Left lung (tissue), 10 donors: ENCODE measurements around the gene ZNF462. TPM values are rescaled to one million over a fixed set of nuclear protein-coding genes. Genes with fewer than 3 reads are reported as not detected.

Experiments
- ATAC-seq: fragments of 200-7000 bp; cut with Tn5 transposase; one replicate; pipeline ENCODE4 v1.9.1; 2020; ENCODE audit warnings: moderate library complexity
- DNase-seq, 4 donors: peaks; one replicate each; pipeline ENCODE4 v3.0.0-alpha.2; 2013 to 2020
- H3K27ac ChIP-seq, 2 donors: fragments of 200-600 bp; sonication (generic) in 1 of 2; one replicate each; pipeline versions ENCODE4 v1.5.0 to v1.8.0; 2020 to 2021
- H3K27me3 ChIP-seq, 2 donors: fragments of 200-600 bp; sonication (generic) in 1 of 2; one replicate each; pipeline versions ENCODE4 v1.5.0 to v1.8.0; 2020 to 2021
- H3K36me3 ChIP-seq, 2 donors: fragments of 200-600 bp; sonication (generic) in 1 of 2; one replicate each; pipeline versions ENCODE4 v1.5.0 to v1.8.0; 2020 to 2021
- H3K4me1 ChIP-seq, 2 donors: fragments of 200-600 bp; one replicate each; pipeline ENCODE4 v1.8.0; 2021
- H3K4me3 ChIP-seq, 2 donors: fragments of 200-600 bp; sonication (generic) in 1 of 2; one replicate each; pipeline versions ENCODE4 v1.5.0 to v1.8.0; 2020 to 2021; ENCODE audit warnings: mild to moderate bottlenecking in 1 of 2
- H3K9me3 ChIP-seq, 2 donors: fragments of 200-600 bp; sonication (generic) in 1 of 2; one replicate each; pipeline versions ENCODE4 v1.5.0 to v1.8.0; 2020 to 2021
- intact Hi-C, 2 donors: fragments of 100-400 bp; cut with DNase I; formaldehyde crosslinking; loops; one replicate each; pipeline versions ENCODE4 v1.11.2 to v1.14.2; 2022
- polyA plus RNA-seq, 6 donors: library from polyadenylated mRNA; unstranded; fragments of 120-200 nt; gene quantifications; one replicate each; pipeline ENCODE4 v1.2.1, GENCODE V29; 2013; ENCODE audit not compliant: insufficient read length in 6 of 6
- total RNA-seq, 2 donors: library from RNA; stranded (reverse); fragmentation: NEBNext Ultra II Directional; extraction: Animal tissue kit (Norgen Biotek cat#: 25700); gene quantifications; one replicate each; pipeline ENCODE4 v1.2.1, GENCODE V29; 2021
- TF ChIP-seq, protein P1 (sequence below), 2 donors: fragments of 200-600 bp; sonication (generic) in 1 of 2; IDR thresholded peaks; one replicate each; pipeline versions ENCODE4 v1.5.0 to v1.8.0; 2021; ENCODE audit warnings: antibody characterized with exemption in 2 of 2
- donor health status: DM: no; HTN: yes; CAD: no.
- donor health status: DM: no; HTN: no; CAD: no.

The ZNF462 gene
- total and polyA plus RNA-seq, 8 donors, result 26.9 to 41.4 (median 30.8) TPM

DNA sequence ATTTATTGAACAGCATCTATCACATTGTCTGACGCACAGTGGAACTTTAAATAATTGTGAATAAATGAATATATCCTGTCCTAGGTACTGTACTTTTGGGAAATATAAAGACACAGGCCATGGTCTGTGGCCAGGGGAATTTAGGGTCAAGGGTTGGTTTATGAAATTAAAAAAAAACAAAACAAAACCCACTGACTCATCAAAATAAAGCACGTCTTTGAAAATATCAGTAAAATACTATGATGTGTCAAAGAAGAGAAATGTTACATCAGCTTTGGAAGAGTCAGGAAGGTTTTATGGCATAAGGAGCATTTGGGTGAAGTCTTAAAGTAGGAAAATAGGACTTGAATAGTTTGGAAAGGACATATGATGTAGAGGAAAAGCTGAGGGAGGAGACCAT is 70.5 kb downstream of the ZNF462 start:
- no peak for DNase-seq
- H3K27ac ChIP-seq, result no peak overlapping the region
- peaks cover 9 to 10% of the 10 kb centered on the region in 2 donors for H3K4me1 ChIP-seq
- intact Hi-C loops, result no loop called here
- no peaks in the 10 kb centered on the region for H3K9me3 ChIP-seq
- no peak for ATAC-seq
- H3K36me3 ChIP-seq, result peaks cover 0 to 30% of the 10 kb centered on the region in 2 donors
- TF ChIP-seq, protein P1, sequence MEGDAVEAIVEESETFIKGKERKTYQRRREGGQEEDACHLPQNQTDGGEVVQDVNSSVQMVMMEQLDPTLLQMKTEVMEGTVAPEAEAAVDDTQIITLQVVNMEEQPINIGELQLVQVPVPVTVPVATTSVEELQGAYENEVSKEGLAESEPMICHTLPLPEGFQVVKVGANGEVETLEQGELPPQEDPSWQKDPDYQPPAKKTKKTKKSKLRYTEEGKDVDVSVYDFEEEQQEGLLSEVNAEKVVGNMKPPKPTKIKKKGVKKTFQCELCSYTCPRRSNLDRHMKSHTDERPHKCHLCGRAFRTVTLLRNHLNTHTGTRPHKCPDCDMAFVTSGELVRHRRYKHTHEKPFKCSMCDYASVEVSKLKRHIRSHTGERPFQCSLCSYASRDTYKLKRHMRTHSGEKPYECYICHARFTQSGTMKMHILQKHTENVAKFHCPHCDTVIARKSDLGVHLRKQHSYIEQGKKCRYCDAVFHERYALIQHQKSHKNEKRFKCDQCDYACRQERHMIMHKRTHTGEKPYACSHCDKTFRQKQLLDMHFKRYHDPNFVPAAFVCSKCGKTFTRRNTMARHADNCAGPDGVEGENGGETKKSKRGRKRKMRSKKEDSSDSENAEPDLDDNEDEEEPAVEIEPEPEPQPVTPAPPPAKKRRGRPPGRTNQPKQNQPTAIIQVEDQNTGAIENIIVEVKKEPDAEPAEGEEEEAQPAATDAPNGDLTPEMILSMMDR (IDR thresholded peaks at IDR 0.05), result no peak
- H3K4me3 ChIP-seq, result no peak overlapping the region
- no peaks in the 10 kb centered on the region for H3K27me3 ChIP-seq

DNA sequence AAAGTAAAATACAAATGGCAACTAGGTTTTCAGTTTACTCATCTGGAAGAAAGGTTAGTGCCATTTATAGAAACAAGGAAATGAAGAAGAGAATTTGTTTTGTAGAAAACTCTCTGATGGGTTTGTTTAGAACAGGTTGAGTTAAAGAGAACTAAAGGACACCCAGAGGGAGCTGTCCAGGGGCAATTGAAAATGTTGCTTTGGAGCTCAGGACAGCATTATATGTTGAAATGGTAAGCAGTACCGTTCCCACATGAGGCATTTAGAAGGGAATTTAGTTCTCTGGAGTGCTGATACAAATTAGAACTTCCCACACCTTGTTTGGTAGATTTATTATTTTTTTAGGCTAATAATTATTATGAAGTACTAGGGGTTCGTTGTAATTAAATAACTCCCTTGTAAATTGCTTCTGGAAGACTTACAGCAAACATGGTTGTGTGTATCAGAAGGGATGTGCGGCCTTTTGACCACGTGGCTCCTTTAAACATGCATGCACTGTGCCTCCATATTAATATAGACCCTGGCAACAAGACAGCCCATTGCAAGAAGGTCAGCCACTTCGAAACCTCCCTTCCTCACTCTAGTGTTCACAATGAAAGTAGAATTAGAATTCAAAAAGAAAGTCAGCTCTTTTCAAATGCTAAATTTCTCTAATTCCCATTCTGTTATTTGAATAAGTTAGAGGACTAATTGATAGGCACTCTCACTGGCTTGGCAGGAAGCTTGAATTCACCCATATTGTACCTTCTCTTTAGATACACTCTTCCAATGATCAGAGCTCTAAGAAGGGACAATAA is 71.7 kb downstream of the ZNF462 start:
- Histone ChIP-seq H3K27me3 (no peaks in the 10 kb centered on the region), H3K4me3 (no peak overlapping the region), H3K27ac (no peak overlapping the region), H3K36me3 (peaks cover 0 to 32% of the 10 kb centered on the region in 2 donors), H3K4me1 (peaks cover 3 to 4% of the 10 kb centered on the region in 2 donors), H3K9me3 (no peaks in the 10 kb centered on the region)
- ATAC-seq (no peak), DNase-seq (no peak)
- intact Hi-C loops, result no loop called here
- TF ChIP-seq, protein P1 (IDR thresholded peaks at IDR 0.05), result no peak

DNA sequence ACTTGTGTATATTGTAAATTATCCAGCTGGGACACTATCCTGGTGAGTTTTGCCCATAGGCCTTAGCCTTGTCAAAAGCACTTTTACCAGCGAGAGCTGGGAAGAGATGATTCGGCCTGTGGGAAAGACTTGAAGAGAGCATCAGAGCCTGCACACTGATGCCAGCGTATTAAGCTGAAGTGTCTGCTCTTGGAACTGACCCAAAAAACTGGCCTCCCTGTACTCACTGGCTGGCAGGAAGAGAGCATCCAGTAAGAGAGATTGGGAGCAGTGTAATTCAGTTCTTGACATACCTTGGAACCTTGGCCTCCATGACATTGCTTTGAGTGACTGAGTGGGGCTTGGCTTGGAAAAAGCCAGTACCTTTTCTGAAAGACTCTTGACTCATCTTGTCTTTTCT is 73.7 kb downstream of the ZNF462 start:
- no peaks in the 10 kb centered on the region for H3K4me1 ChIP-seq
- no peak overlapping the region for H3K27ac ChIP-seq
- intact Hi-C loops, result no loop called here
- no peak overlapping the region for H3K4me3 ChIP-seq
- DNase-seq, result no peak
- no peak for ATAC-seq
- H3K36me3 ChIP-seq, result peaks cover 0 to 37% of the 10 kb centered on the region in 2 donors
- no peaks in the 10 kb centered on the region for H3K27me3 ChIP-seq
- TF ChIP-seq, protein P1 (IDR thresholded peaks at IDR 0.05), result no peak
- no peaks in the 10 kb centered on the region for H3K9me3 ChIP-seq

DNA sequence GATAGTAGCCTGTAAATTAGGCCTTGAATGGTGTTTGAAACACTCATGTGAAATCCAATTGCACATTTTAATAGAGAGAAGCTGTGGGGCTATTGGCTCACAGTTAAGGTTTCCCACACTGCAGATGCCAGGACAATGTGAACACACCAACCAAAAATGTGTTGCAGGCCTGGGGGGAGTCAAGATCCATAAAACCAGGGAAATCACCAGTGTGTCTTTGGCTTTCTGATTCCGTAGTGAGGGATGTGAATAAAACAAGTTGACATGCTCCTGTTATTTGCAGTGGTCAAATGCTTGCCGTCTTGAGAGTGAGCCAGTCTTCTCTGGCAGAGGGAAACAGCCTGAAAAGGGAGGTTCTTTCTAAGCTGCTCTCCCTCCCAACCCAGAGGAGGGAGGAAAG is 79.0 kb downstream of the ZNF462 start:
- DNase-seq, result no peak
- intact Hi-C loops, result no loop called here
- Histone ChIP-seq H3K4me3 (no peak overlapping the region), H3K4me1 (no peaks in the 10 kb centered on the region), H3K27ac (no peak overlapping the region), H3K27me3 (no peaks in the 10 kb centered on the region), H3K36me3 (peaks cover 0 to 18% of the 10 kb centered on the region in 2 donors), H3K9me3 (no peaks in the 10 kb centered on the region)
- TF ChIP-seq, protein P1 (IDR thresholded peaks at IDR 0.05), result no peak
- ATAC-seq, result no peak

DNA sequence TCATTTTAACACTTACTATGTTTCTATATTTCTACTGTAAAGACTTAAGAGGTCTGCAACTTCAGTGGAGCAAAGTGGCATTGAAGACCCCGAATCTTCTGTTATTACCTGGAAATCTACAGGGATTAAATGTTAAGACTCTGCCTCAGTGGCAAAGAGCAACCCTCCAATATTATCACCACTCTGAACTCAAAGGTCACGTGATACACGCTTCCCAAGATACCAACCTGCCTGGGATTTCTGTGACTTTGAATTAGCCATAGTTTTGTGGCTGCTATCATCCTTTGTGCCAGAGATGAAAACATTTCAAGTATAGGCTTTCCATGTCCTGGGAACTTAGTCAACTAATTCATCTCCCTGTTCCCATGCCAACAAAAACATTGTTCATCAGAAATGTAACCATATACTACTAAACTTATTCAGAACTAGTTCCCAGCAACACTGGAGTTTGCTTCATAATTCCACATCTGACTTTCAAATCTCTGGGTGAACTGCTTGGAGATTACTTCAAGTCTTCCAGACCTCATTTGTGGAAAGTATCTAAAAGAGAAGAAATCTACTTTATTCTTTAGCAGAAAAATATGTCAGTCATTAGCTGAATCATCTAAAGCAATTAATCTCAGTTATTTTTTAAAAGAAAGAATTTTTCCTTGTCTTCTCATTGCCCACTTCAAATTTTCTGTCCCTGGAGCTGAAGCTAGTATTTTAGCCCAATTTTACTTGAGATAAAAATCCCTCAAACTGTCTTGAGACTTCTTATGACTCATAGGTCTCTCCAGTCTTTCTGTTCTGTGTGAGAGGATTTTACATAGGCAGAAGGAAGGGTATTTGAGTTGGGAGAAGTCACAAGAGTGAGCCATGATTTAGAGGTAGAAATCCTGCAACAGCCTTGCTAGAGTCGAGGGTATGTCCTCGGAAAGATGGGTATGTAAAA is 83.0 kb downstream of the ZNF462 start:
- TF ChIP-seq, protein P1 (IDR thresholded peaks at IDR 0.05), result no peak
- H3K4me1 ChIP-seq, result no peaks in the 10 kb centered on the region
- H3K4me3 ChIP-seq, result no peak overlapping the region
- DNase-seq (no peak), ATAC-seq (no peak)
- intact Hi-C loops, result no loop called here
- no peaks in the 10 kb centered on the region for H3K27me3 ChIP-seq
- H3K36me3 ChIP-seq, result peaks cover 0 to 1% of the 10 kb centered on the region in 2 donors
- H3K9me3 ChIP-seq, result no peaks in the 10 kb centered on the region
- H3K27ac ChIP-seq, result no peak overlapping the region
